WI38 (cell line): ENCODE measurements around the gene CABYR.
A peak's percentile ranks its signal among the peaks of the same experiment; 100 is the strongest.

Experiments
- H3K4me3 ChIP-seq: 2 replicates; pipeline ENCODE4 v1.5.1; 2011; ENCODE audit warnings: low read depth, mild to moderate bottlenecking, control low read depth, low read length
- CTCF ChIP-seq: IDR thresholded peaks from 2 replicates; pipeline ENCODE4 v1.5.1; 2012; ENCODE audit warnings: low read depth, mild to moderate bottlenecking, control low read depth, low read length

Gene CABYR

GRCh38 chr18:24160086-24160485 lies 21.2 kb downstream of the CABYR start:
- H3K4me3 ChIP-seq = no peak overlapping the region
- TF ChIP-seq CTCF = no peak

- no peak for TF ChIP-seq CTCF
- H3K4me3 ChIP-seq = no peak overlapping the region
Observed at GRCh38 chr18:24161304-24161703, 22.4 kb downstream of the CABYR start.

- H3K4me3 ChIP-seq = no peak overlapping the region
- TF ChIP-seq CTCF = no peak
Observed at GRCh38 chr18:24168496-24168895, 29.6 kb downstream of the CABYR start.

- TF ChIP-seq CTCF = no peak
- no peak overlapping the region for H3K4me3 ChIP-seq
Observed at GRCh38 chr18:24170360-24170759, 31.5 kb downstream of the CABYR start.

- no peak overlapping the region for H3K4me3 ChIP-seq
- TF ChIP-seq CTCF = no peak
Observed at GRCh38 chr18:24173997-24174396, 35.1 kb downstream of the CABYR start.

GRCh38 chr18:24176727-24177416 lies 38.0 kb downstream of the CABYR start:
- peak; percentile 78 for TF ChIP-seq CTCF
- no peak overlapping the region for H3K4me3 ChIP-seq

- no peak overlapping the region for H3K4me3 ChIP-seq
- no peak for TF ChIP-seq CTCF
Observed at GRCh38 chr18:24177499-24178133, 38.8 kb downstream of the CABYR start.
